Activated CD4-positive, CD25-positive, alpha-beta regulatory T cell treated with anti-CD3 and anti-CD28 coated beads, Interleukin-2, amount 50 U/mL, for 24 hours (primary cell): ENCODE measurements around the gene LGALS7B.
"Not testable (repeated sequence)": the region's sequence is repeated elsewhere in the genome, so short reads cannot be mapped to it uniquely, and the experiment has no call there.

Source experiments
- ATAC-seq, 2 donors: fragments of 150-1000 bp; cut with Tn5 transposase; one replicate each; pipeline ENCODE4 v1.10.0; 2021; ENCODE audit warnings: mild to moderate bottlenecking in 1 of 2, moderate library complexity in 1 of 2

The LGALS7B gene

GRCh38 chr19:38788478-38789243, at the start of gene LGALS7B:
Gene LGALS7B (plus strand): TSS chr19:38789200. CDS start chr19:38789227, 27 bp downstream.
- ATAC-seq = no peak

DNA sequence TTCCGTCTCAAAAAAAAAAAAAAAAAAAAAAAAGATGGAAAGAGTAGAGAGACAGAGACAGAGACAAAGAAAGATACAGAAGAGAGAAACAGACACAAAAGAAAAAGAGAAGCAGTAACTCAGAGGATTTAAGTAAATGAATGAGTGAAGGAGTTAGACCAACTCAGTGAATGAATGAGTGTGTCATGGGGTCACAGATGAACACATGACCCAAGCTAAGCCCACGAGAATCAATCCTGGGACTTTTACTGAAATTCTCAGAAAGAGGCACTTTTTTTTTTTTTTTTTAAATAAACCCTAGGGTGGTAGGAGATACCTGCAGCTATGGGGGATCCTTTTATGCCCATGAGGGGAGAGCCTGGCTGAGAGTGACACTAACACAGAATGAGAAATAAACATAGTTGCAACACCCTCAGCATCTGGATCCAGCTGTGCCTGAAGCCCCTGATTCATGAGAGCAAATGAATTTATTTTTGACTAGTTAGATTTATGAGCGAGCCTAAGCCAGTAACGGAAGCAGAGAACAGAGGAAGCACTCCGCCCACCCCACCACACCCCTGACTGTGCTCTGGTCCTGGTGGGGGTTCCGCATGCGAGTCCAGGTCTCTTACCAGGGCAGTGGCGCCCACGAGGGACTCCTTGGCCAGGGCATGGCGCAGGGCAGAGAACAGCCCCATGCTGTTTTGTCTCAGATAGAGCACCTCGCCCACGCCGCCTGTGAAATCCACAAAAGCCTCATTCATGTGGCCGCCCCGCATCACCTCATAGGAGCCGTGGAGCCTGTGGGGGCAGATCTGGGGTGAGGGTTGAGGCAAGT, 49.4 kb upstream of the LGALS7B start:
- ATAC-seq = no peak

DNA sequence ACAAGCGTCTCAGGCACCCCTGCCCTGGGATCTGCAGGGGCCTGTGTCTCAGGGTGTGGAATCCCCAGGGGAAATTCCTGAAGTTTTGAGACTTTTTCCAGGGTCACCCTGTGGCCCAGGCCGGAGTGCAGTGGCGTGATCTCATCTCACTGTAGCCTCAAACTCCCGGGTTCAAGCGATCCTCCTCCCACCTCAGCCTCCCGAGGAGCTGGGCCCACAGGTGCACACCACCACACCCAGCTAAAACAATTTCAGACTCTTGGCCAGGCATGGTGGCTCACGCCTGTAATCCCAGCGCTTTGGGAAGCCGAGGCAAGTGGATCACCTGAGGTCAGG, 48.8 kb upstream of the LGALS7B start:
- ATAC-seq = no peak

- no peak for ATAC-seq
Measured at GRCh38 chr19:38740932-38741331, 48.1 kb upstream of the LGALS7B start.

GRCh38 chr19:38741670-38742069, 47.3 kb upstream of the LGALS7B start:
- ATAC-seq = no peak

GRCh38 chr19:38742296-38742695, 46.7 kb upstream of the LGALS7B start:
- no peak for ATAC-seq

GRCh38 chr19:38742906-38743305, 46.1 kb upstream of the LGALS7B start:
- no peak for ATAC-seq

DNA sequence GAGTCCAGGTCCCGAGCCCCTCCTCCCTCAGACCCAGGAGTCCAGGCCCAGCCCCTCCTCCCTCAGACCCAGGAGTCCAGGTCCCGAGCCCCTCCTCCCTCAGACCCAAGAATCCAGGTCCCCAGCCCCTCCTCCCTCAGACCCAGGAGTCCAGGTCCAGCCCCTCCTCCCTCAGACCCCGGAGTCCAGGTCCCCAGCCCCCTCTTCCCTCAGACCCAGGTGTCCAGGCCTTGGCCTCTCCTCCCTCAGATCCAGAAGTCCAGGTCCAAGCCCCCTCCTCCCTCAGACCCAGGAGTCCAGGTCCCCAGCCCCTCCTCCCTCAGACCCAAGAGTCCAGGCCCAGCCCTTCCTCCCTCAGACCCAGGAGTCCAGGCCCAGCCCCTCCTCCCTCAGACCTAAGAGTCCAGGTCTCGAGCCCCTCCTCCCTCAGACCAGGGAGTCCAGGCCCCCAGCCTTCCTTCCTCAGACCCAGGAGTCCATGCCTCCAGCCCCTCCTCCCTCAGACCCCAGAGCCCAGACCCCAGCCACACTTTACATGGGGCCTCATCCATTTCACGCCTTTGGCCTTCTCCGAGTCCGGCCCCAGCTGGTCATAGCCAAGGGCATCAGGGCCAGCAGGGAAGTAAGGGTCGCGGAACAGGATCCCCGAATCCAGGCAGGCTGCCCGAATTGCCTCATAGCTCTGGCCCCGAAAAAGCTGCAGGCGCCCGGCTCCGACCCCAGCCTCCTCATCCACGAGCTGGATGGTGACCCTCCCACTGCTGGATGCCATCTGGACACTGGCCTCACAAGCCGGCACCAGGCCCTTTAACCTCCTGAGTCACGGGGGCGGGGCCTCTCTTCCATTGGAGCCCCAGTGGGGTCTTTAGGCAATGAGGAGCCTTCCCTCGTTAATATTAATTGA, 45.4 kb upstream of the LGALS7B start:
- ATAC-seq = no peak

DNA sequence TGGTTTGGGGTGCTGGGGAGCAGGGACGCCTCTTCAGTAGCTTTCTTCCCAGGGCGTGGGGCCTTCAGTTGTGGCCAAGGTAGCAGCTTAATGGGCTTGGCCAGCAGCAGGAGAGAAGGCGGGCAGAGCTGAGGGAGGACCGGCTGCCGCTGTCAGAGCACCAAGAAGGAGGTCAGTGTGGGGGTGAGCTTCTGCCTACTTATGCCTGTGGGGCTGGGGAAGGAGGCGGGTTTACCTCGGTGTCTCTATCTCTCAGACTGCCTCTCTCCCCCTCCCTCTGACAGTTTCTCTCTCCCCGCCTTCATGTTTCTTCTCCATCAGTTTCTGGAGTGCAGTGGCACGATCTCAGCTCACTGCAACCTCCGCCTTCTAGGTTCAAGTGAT, 44.7 kb upstream of the LGALS7B start, which contains the start of gene CAPN12:
Gene CAPN12 (minus strand): TSS at position 177 of the 384 bp plus-strand sequence. CDS start 309 bp downstream, outside the sequence.
- no peak for ATAC-seq

- no peak for ATAC-seq
Measured at GRCh38 chr19:38744874-38745273, 44.1 kb upstream of the LGALS7B start.

GRCh38 chr19:38745316-38745715, 43.7 kb upstream of the LGALS7B start:
- no peak for ATAC-seq

DNA sequence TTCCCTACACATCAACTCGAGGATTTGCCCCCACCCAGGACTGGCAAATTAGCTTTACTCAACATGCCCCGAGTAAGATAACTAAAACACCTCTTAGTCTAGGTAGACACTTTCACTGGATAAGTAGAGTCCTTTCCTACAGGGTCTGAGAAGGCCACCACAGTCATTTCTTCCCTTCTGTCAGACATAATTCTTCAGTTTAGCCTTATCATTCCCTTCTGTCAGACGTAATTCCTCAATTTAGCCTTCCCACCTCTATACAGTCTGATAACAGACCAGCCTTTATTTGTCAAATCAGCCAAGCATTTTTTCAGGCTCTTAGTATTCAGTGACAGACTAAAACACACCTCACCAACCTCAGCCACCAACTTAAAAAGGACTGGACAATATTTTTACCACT, 35.2 kb upstream of the LGALS7B start:
- not testable (repeated sequence) for ATAC-seq

- ATAC-seq = not testable (repeated sequence)
Measured at GRCh38 chr19:38754196-38754595, 34.8 kb upstream of the LGALS7B start.

DNA sequence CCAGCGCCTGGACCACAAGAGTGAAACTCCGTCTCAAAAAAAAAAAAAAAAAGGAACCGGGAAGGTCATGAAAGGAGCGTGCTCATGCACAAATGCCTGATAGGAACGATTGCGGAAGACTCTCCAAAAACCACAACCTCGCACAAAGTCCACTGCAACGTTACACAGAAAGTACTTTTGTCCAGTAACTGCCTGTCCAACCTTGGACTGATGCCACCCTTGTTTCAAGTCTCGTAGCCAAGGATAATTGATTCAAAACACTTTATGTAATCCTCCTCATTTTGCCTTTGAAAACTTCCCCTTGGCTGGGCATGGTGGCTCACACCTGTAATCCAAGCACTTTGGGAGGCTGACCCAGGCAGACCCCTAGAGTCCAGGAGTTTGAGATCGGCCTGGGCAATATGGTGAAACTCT, 29.4 kb upstream of the LGALS7B start:
- ATAC-seq = no peak

DNA sequence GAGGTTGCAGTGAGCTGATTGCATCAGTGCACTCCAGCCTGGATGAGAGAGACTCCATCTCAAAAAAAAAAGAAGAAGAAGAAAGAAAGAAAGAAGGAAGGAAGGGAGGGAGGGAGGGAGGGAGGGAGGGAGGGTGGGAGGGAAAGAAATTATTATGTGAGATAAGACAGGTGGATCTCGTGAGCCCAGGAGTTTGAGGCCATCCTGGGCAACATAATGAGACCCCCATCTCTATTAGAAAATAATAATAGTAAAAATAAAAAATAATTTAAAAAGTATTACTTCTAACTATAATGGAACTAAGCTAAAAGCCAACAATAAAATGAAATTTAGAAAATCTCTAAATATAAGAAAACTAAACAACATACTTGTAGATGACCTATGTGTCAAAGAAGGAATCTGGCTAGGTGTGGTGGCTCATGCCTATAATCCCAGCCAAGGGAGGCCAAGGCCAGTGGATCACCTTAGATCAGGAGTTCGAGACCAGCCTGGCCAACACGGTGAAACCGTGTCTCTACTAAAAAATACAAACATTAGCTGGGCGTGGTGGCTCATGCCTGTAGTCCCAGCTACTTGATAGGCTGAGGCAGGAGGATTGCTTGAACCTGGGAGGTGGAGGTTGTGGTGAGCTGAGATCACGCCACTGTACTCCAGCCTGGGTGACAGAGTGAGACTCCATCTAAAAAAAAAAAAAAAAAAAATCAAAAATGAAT, 28.0 kb upstream of the LGALS7B start:
- not testable (repeated sequence) for ATAC-seq

- ATAC-seq = not testable (repeated sequence)
Measured at GRCh38 chr19:38761884-38762389, 27.1 kb upstream of the LGALS7B start.

GRCh38 chr19:38763795-38764220, 25.2 kb upstream of the LGALS7B start:
- no peak for ATAC-seq

- no peak for ATAC-seq
Measured at GRCh38 chr19:38765214-38765613, 23.8 kb upstream of the LGALS7B start.

DNA sequence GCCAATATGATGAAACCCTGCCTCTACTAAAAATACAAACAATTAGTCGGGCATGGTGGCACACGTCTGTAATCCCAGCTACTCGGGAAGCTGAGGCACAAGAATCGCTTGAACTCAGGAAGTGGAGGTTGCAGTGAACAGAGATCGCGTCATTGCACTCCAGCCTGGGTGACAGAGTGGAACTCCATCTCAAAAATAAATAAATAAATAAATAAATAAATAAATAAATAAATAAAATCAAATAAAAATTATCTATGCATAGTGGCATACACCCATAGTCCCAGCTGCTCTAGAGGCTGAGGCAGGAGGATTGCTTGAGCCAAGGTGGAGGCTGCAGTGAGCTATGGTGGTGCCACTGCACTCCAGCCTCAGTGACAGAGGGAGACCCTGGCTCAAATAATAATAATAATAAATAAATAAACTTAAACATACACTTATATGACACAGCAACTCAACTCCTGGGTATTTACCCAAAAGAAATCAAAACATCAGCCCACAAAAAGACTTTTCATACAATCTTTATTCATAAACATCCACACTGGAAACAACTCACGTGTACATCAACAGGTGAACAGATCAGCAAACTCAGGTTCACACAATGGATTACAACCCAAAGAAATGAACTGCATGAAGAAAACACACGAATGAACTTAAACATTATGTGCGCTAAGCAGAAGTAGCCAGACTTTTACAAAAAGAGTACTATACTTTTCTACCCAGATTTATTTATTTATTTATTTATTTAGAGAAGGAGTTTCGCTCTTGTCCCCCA, 22.5 kb upstream of the LGALS7B start:
- no peak for ATAC-seq

DNA sequence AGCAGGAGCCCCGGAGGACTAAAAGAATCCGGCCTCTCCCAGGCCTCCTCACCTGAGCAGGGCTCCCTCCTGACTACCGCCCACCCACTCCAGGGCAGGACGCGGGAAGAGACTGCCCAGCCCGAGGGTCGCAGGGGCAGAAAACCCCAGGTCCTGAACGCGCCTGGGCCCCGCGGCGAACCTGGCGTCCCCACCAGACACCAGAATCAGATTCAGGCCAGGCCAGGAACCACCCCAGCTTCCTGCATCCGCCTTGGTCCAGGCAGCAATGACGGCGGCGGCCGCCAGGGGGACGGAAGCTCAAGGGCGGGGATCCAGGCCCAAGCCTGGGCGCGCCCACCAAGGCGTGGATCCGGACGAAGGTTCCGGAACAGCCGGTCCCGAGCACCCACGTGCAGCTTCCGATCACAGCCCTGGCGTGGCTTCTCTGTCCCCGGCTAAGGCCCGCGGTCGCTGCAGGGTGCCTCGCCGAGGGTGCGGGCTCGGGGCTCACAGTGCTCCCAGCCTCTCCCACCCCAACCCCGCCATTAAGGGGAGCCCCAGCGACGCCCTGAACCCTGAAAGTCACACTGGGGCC, 19.3 kb upstream of the LGALS7B start:
- ATAC-seq = peak; percentile 80 to 83
